IMR-90 (cell line): ENCODE results near the gene FRMD4B. TPM values are rescaled to one million over a fixed set of nuclear protein-coding genes. Genes with fewer than 3 reads are reported as not detected.

ENCODE experiments used
- ATAC-seq: fragments of 200-7000 bp; cut with Tn5 transposase; 2 replicates; pipeline ENCODE4 v1.9.1; 2020; ENCODE audit warnings: low read depth, mild to moderate bottlenecking, moderate library complexity
- BruUV-seq: library from RNA; stranded (reverse); fragments of 400-500 nt; replicated peaks from 2 replicates; lab custom pipeline; 2021; lab: Mats Ljungman, UMichigan
- CTCF ChIA-PET: fragments of 300-600 bp; formaldehyde crosslinking; extraction: SDS; loops from one replicate; lab custom pipeline; 2021; ENCODE audit warnings: antibody characterized with exemption; lab: Yijun Ruan, JAX
- POLR2A ChIA-PET: fragments of 300-600 bp; sonication (Branson Sonifier 250); formaldehyde crosslinking; loops from one replicate; lab custom pipeline; 2022; ENCODE audit warnings: antibody characterized with exemption; ENCODE audit not compliant: unreplicated experiment; lab: Charles Lee
- DNase-seq: peaks from one replicate; pipeline ENCODE4 v3.0.0; 2013
- H2AFZ ChIP-seq: replicated peaks from 2 replicates; pipeline ENCODE3; 2013; ENCODE audit warnings: low read length, mild to moderate bottlenecking; ENCODE audit not compliant: poor library complexity
- H2AK5ac ChIP-seq: 2 replicates; pipeline ENCODE4 v1.6.1; 2013; ENCODE audit warnings: low read depth, low read length, inconsistent platforms
- H2AK9ac ChIP-seq: replicated peaks from 2 replicates; pipeline ENCODE3; 2013; ENCODE audit warnings: mild to moderate bottlenecking, low read depth, low read length, moderate library complexity; ENCODE audit not compliant: poor library complexity
- H2BK120ac ChIP-seq: 2 replicates; pipeline ENCODE4 v1.6.1; 2013; ENCODE audit warnings: low read depth, low read length, inconsistent platforms
- H2BK15ac ChIP-seq: 3 replicates; pipeline ENCODE4 v1.6.1; 2013; ENCODE audit warnings: low read depth, low read length, inconsistent platforms
- H2BK20ac ChIP-seq: 2 replicates; pipeline ENCODE4 v1.6.1; 2013; ENCODE audit warnings: low read depth, mild to moderate bottlenecking, inconsistent platforms, low read length, moderate library complexity
- H2BK5ac ChIP-seq: 2 replicates; pipeline ENCODE4 v1.6.1; 2013; ENCODE audit warnings: mild to moderate bottlenecking, low read depth, low read length, inconsistent platforms; ENCODE audit not compliant: poor library complexity, severe bottlenecking
- H3K14ac ChIP-seq: replicated peaks from 2 replicates; pipeline ENCODE4 v1.6.1; 2013; ENCODE audit warnings: low read depth, low read length, inconsistent platforms
- H3K18ac ChIP-seq: 2 replicates; pipeline ENCODE4 v1.6.1; 2013; ENCODE audit warnings: low read depth, low read length, control low read depth
- H3K23ac ChIP-seq: 2 replicates; pipeline ENCODE4 v1.6.1; 2013; ENCODE audit warnings: low read depth, low read length, inconsistent platforms
- H3K27ac ChIP-seq: 2 replicates; pipeline ENCODE4 v1.5.1; 2013; ENCODE audit warnings: mild to moderate bottlenecking, control low read depth, low read length; ENCODE audit not compliant: insufficient read depth
- H3K27me3 ChIP-seq: 2 replicates; pipeline ENCODE4 v1.6.1; 2013; ENCODE audit warnings: low read length; ENCODE audit not compliant: control insufficient read depth, insufficient read depth
- H3K36me3 ChIP-seq: 2 replicates; pipeline ENCODE4 v1.6.1; 2013; ENCODE audit warnings: low read length, mixed read lengths; ENCODE audit not compliant: control insufficient read depth, insufficient read depth
- H3K4ac ChIP-seq: 2 replicates; pipeline ENCODE4 v1.6.1; 2013; ENCODE audit warnings: low read depth, low read length, inconsistent platforms
- H3K4me1 ChIP-seq: 2 replicates; pipeline ENCODE4 v1.6.1; 2013; ENCODE audit warnings: low read length, mixed read lengths; ENCODE audit not compliant: control insufficient read depth, insufficient read depth
- H3K4me2 ChIP-seq: 2 replicates; pipeline ENCODE4 v1.6.1; 2013; ENCODE audit warnings: low read depth, mild to moderate bottlenecking, control low read depth, low read length, moderate library complexity
- H3K4me3 ChIP-seq: 2 replicates; pipeline ENCODE4 v1.5.1; 2013; ENCODE audit warnings: low read depth, mild to moderate bottlenecking, control low read depth, low read length, moderate library complexity; ENCODE audit not compliant: insufficient read depth
- H3K56ac ChIP-seq: 2 replicates; pipeline ENCODE4 v1.6.1; 2013; ENCODE audit warnings: low read length, inconsistent platforms; ENCODE audit not compliant: insufficient read depth; ENCODE audit errors: extremely low read depth
- H3K79me1 ChIP-seq, 2 experiments: 2 replicates each; pipeline ENCODE4 v1.6.1; 2013; ENCODE audit warnings: low read length in 2 of 2, inconsistent platforms in 1 of 2, low read depth in 1 of 2
- H3K9ac ChIP-seq: 2 replicates; pipeline ENCODE4 v1.6.1; 2013; ENCODE audit warnings: low read depth, low read length, control low read depth
- H3K9me1 ChIP-seq: 2 replicates; pipeline ENCODE4 v1.6.1; 2013; ENCODE audit warnings: low read length, inconsistent platforms; ENCODE audit not compliant: insufficient read depth
- H3K9me3 ChIP-seq: 2 replicates; pipeline ENCODE4 v1.6.1; 2013; ENCODE audit warnings: low read length; ENCODE audit not compliant: control insufficient read depth, insufficient read depth
- H4K20me1 ChIP-seq: 2 replicates; pipeline ENCODE4 v1.6.1; 2013; ENCODE audit warnings: low read length, inconsistent platforms; ENCODE audit not compliant: insufficient read depth
- H4K5ac ChIP-seq: 2 replicates; pipeline ENCODE4 v1.6.1; 2013; ENCODE audit warnings: mild to moderate bottlenecking, low read depth, low read length, control low read depth
- H4K8ac ChIP-seq, 2 experiments: 2 replicates each; pipeline ENCODE4 v1.6.1; 2013; ENCODE audit warnings: low read depth in 2 of 2, low read length in 2 of 2, control low read depth in 1 of 2, inconsistent platforms in 1 of 2
- H4K91ac ChIP-seq: 2 replicates; pipeline ENCODE4 v1.6.1; 2013; ENCODE audit warnings: low read depth, low read length, inconsistent platforms; ENCODE audit not compliant: insufficient read depth
- POLR2A ChIP-seq: IDR thresholded peaks from 2 replicates; pipeline ENCODE4 v1.6.1; 2012; ENCODE audit warnings: mild to moderate bottlenecking, low read depth, low read length
- RCOR1 ChIP-seq: IDR thresholded peaks from 2 replicates; pipeline ENCODE4 v1.6.1; 2012; ENCODE audit warnings: mild to moderate bottlenecking, low read length, improper control_type of control experiment; ENCODE audit not compliant: insufficient replicate concordance
- WGBS, 2 experiments: methylation state at CpG; one replicate each; pipeline versions ENCODE4 v1.1.5 to v1.1.7; 2013; ENCODE audit warnings: missing lambda C conversion rate in 2 of 2; ENCODE audit not compliant: insufficient read length in 1 of 2; ENCODE audit errors: extremely low coverage in 2 of 2; 5-methylcytosine and 5-hydroxymethylcytosine counted together
- dilution Hi-C: fragments of 300-500 bp; cut with HindIII; formaldehyde crosslinking; loops from one replicate; pipeline ENCODE4 v1.14.3; 2018; ENCODE audit warnings: low sequenced_read_pairs; ENCODE audit not compliant: unreplicated experiment
- in situ Hi-C: fragments of 300-500 bp; cut with MboI; formaldehyde crosslinking; loops from 3 replicates; pipeline ENCODE4 v1.14.3; 2019; ENCODE audit warnings: low sequenced_read_pairs, inconsistent platforms, mixed read lengths
- intact Hi-C: fragments of 100-400 bp; cut with micrococcal nuclease; formaldehyde crosslinking; loops from 2 replicates; pipeline ENCODE4 v1.10.0; 2022
- polyA plus RNA-seq, 3 experiments: library from polyadenylated mRNA; depleted of rRNA; stranded (reverse); fragments of >200 nt; gene quantifications; 2 replicates each; pipeline ENCODE4 v1.2.3, GENCODE V29; 2012; ENCODE audit warnings: low replicate concordance in 1 of 3
- total RNA-seq: library from RNA; depleted of rRNA; stranded (reverse); fragments of >200 nt; gene quantifications from 2 replicates; pipeline ENCODE4 v1.2.3, GENCODE V29; 2012
- TF ChIP-seq, protein P1 (sequence below): conservative IDR thresholded peaks from 2 replicates; pipeline ENCODE4 v1.5.1; 2012; ENCODE audit warnings: mild to moderate bottlenecking, low read depth, low read length, improper control_type of control experiment

Gene FRMD4B
- total and polyA plus RNA-seq, 2 of the 4 experiments (the other 2 are of a cell fraction), result 0.14 to 0.36 TPM

- Histone ChIP-seq H3K56ac (no peak overlapping the region), H3K27me3 (peaks cover 2% of the 10 kb centered on the region), H3K79me1 (no peaks in the 10 kb centered on the region), H3K9me1 (no peaks in the 10 kb centered on the region), H3K27ac (no peak overlapping the region), H2BK20ac (no peak overlapping the region), H3K4me3 (no peak overlapping the region), H3K18ac (no peak overlapping the region), H4K5ac (no peak overlapping the region), H2AK9ac (no peak overlapping the region), H3K4me1 (no peaks in the 10 kb centered on the region), H4K91ac (no peak overlapping the region), H3K23ac (no peak overlapping the region), H2BK15ac (no peak overlapping the region), H3K4me2 (no peak overlapping the region), H3K9me3 (no peaks in the 10 kb centered on the region), H2AK5ac (no peak overlapping the region), H2BK120ac (no peak overlapping the region), H3K4ac (no peak overlapping the region), H4K8ac (no peak overlapping the region), H2AFZ (no peak overlapping the region), H4K20me1 (no peaks in the 10 kb centered on the region), H3K14ac (no peak overlapping the region), H3K36me3 (no peaks in the 10 kb centered on the region), H3K9ac (no peak overlapping the region), H2BK5ac (no peak overlapping the region)
- dilution Hi-C loops (no loop called here), intact Hi-C loops (no loop called here), in situ Hi-C loops (no loop called here)
- DNase-seq (no peak), ATAC-seq (no peak)
- POLR2A ChIA-PET, result no interaction called here
- TF ChIP-seq, protein P1, sequence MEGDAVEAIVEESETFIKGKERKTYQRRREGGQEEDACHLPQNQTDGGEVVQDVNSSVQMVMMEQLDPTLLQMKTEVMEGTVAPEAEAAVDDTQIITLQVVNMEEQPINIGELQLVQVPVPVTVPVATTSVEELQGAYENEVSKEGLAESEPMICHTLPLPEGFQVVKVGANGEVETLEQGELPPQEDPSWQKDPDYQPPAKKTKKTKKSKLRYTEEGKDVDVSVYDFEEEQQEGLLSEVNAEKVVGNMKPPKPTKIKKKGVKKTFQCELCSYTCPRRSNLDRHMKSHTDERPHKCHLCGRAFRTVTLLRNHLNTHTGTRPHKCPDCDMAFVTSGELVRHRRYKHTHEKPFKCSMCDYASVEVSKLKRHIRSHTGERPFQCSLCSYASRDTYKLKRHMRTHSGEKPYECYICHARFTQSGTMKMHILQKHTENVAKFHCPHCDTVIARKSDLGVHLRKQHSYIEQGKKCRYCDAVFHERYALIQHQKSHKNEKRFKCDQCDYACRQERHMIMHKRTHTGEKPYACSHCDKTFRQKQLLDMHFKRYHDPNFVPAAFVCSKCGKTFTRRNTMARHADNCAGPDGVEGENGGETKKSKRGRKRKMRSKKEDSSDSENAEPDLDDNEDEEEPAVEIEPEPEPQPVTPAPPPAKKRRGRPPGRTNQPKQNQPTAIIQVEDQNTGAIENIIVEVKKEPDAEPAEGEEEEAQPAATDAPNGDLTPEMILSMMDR, result no peak
- TF ChIP-seq RCOR1 (no peak), POLR2A (no peak)
- CTCF ChIA-PET, result interaction anchor here (0.7 kb wide), 1 partner anchor 11 kb away, joined by 3 read pairs; no protein-coding TSS in a partner anchor
- no CpG with 5 or more reads among the region's 1 CpG for WGBS, 2 experiments
- no TSS peak for BruUV-seq
Observed at GRCh38 chr3:69226071-69226470, 159.8 kb downstream of the FRMD4B start.
